ENCODE results near the gene ELAVL4.

ELAVL4 gene

DNA sequence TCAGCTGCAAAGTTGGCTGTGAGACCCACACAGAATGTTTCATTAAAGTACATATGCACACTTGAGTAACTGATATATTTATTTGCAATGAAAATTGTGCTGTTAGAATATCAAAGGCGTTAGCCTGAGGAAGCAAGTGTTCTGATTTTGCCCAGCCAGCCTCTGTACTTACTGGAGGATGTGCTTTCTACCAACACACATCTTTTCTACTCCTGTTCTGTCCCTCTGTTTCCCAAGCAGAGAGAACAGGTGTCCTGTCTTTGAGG lies 31.4 kb downstream of the ELAVL4 start:
- H3K4me2 ChIP-seq (ENCODE audit: low read length): no peak overlapping the region
- no peaks in the 10 kb centered on the region for H3K36me3 ChIP-seq (ENCODE audit: control insufficient read depth in 1 of 2, insufficient read depth in 2 of 2, low read length in 2 of 2)
- no peak overlapping the region for H2BK120ac ChIP-seq (ENCODE audit: insufficient read depth, low read length, poor library complexity)
- no peaks in the 10 kb centered on the region for H3K4me1 ChIP-seq (ENCODE audit: control insufficient read depth in 1 of 2, insufficient read depth in 2 of 2, low read length in 2 of 2)
- no peak overlapping the region for H4K8ac ChIP-seq (ENCODE audit: low read depth, low read length)
- H3K79me1 ChIP-seq (ENCODE audit: low read length): no peaks in the 10 kb centered on the region
- H2BK12ac ChIP-seq (ENCODE audit: low read length): no peak overlapping the region
- no peak overlapping the region for H3K9ac ChIP-seq (ENCODE audit: low read length)
- H3K4me3 ChIP-seq (ENCODE audit: low read depth, low read length): no peak overlapping the region
- H2AK5ac ChIP-seq (ENCODE audit: low read length): no peak overlapping the region
- no peaks in the 10 kb centered on the region for H3K79me2 ChIP-seq (ENCODE audit: control insufficient read depth, insufficient read depth, low read length, poor library complexity)
- no peak overlapping the region for H4K91ac ChIP-seq (ENCODE audit: low read depth, low read length)
- no peak overlapping the region for H3K23ac ChIP-seq (ENCODE audit: low read length)
- H3K9me3 ChIP-seq (ENCODE audit: insufficient read depth, low read depth, low read length): no peaks in the 10 kb centered on the region
- DNase-seq: no peak
- H3K4ac ChIP-seq (ENCODE audit: low read depth, low read length): no peak overlapping the region
- no peak overlapping the region for H3K27ac ChIP-seq (ENCODE audit: low read depth, low read length)
- H3K18ac ChIP-seq (ENCODE audit: low read length): no peak overlapping the region
- WGBS (ENCODE audit: extremely low coverage, insufficient coverage, insufficient read length): no CpG with 5 or more reads among the region's 1 CpG
- no peaks in the 10 kb centered on the region for H3K27me3 ChIP-seq (ENCODE audit: insufficient read depth, low read length)
- H2AFZ ChIP-seq (ENCODE audit: insufficient read depth, low read length, poor library complexity): no peak overlapping the region
- no peak overlapping the region for H3K14ac ChIP-seq (ENCODE audit: low read length)
- no peak overlapping the region for H4K12ac ChIP-seq (ENCODE audit: low read depth, low read length)
- no peak overlapping the region for H2BK5ac ChIP-seq (ENCODE audit: low read depth, low read length, poor library complexity)

GRCh38 chr1:50147191-50147850 lies 38.6 kb downstream of the ELAVL4 start:
- Histone ChIP-seq H3K79me2 (ENCODE audit: control insufficient read depth, insufficient read depth, low read length, poor library complexity) (no peaks in the 10 kb centered on the region), H3K14ac (ENCODE audit: low read length) (no peak overlapping the region), H2BK120ac (ENCODE audit: insufficient read depth, low read length, poor library complexity) (no peak overlapping the region), H3K23ac (ENCODE audit: low read length) (no peak overlapping the region), H3K36me3 (ENCODE audit: control insufficient read depth in 1 of 2, insufficient read depth in 2 of 2, low read length in 2 of 2) (no peaks in the 10 kb centered on the region), H3K18ac (ENCODE audit: low read length) (no peak overlapping the region), H3K4me2 (ENCODE audit: low read length) (no peak overlapping the region), H4K91ac (ENCODE audit: low read depth, low read length) (no peak overlapping the region), H2AK5ac (ENCODE audit: low read length) (no peak overlapping the region), H2BK5ac (ENCODE audit: low read depth, low read length, poor library complexity) (no peak overlapping the region), H3K27ac (ENCODE audit: low read depth, low read length) (no peak overlapping the region), H4K8ac (ENCODE audit: low read depth, low read length) (no peak overlapping the region), H3K4me1 (ENCODE audit: control insufficient read depth in 1 of 2, insufficient read depth in 2 of 2, low read length in 2 of 2) (no peaks in the 10 kb centered on the region), H3K9me3 (ENCODE audit: insufficient read depth, low read depth, low read length) (no peaks in the 10 kb centered on the region), H3K79me1 (ENCODE audit: low read length) (no peaks in the 10 kb centered on the region), H2BK12ac (ENCODE audit: low read length) (no peak overlapping the region), H2AFZ (ENCODE audit: insufficient read depth, low read length, poor library complexity) (no peak overlapping the region), H4K12ac (ENCODE audit: low read depth, low read length) (no peak overlapping the region), H3K4me3 (ENCODE audit: low read depth, low read length) (no peak overlapping the region), H3K27me3 (ENCODE audit: insufficient read depth, low read length) (no peaks in the 10 kb centered on the region), H3K9ac (ENCODE audit: low read length) (no peak overlapping the region), H3K4ac (ENCODE audit: low read depth, low read length) (no peak overlapping the region)
- no CpG with 5 or more reads among the region's 4 CpGs for WGBS (ENCODE audit: extremely low coverage, insufficient coverage, insufficient read length)
- no peak for DNase-seq

DNA sequence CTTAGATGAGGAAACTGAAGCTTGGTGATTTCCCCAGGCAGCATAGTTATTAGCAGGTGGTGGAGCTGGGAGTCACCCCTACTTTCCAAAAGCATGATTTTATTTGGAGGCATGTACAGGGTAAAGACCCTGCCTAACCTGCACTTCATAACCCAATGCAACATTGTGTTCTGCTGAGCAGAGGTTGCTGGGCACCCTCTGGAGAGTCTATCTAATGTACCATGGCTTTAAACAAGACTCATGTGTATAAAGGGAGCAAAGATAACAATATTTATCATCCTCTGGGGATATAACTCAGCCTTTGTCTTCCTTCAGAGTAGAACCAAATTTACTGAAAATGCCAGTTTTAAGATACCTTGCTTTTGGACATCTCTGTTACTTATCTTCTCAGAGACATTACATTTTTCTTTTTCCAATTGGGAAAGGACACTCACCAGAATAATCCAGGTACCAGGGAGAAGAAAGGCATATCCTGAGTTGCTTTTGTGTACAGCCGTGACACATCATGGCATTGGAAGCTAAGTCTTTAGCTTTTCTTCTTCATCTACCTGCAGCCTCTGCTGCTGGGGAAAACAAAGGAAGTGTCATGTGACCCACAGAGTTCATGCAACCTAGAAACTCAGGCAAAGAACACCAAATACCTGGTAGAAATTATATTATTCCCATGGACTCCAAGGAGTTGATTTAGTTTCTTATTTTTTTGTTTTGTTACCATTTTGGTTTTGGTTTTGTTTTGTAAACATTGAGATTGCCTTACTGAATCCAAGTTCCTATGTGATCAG lies 39.6 kb downstream of the ELAVL4 start:
- no peaks in the 10 kb centered on the region for H3K4me1 ChIP-seq (ENCODE audit: control insufficient read depth in 1 of 2, insufficient read depth in 2 of 2, low read length in 2 of 2)
- H4K91ac ChIP-seq (ENCODE audit: low read depth, low read length): no peak overlapping the region
- H3K9ac ChIP-seq (ENCODE audit: low read length): no peak overlapping the region
- H3K18ac ChIP-seq (ENCODE audit: low read length): no peak overlapping the region
- H3K14ac ChIP-seq (ENCODE audit: low read length): no peak overlapping the region
- H3K4ac ChIP-seq (ENCODE audit: low read depth, low read length): no peak overlapping the region
- no peak overlapping the region for H3K4me2 ChIP-seq (ENCODE audit: low read length)
- no peak overlapping the region for H3K27ac ChIP-seq (ENCODE audit: low read depth, low read length)
- no peaks in the 10 kb centered on the region for H3K79me1 ChIP-seq (ENCODE audit: low read length)
- no peak overlapping the region for H4K12ac ChIP-seq (ENCODE audit: low read depth, low read length)
- no peak overlapping the region for H2BK12ac ChIP-seq (ENCODE audit: low read length)
- no peak overlapping the region for H3K23ac ChIP-seq (ENCODE audit: low read length)
- no peaks in the 10 kb centered on the region for H3K79me2 ChIP-seq (ENCODE audit: control insufficient read depth, insufficient read depth, low read length, poor library complexity)
- WGBS (ENCODE audit: extremely low coverage, insufficient coverage, insufficient read length): no CpG with 5 or more reads among the region's 1 CpG
- no peaks in the 10 kb centered on the region for H3K27me3 ChIP-seq (ENCODE audit: insufficient read depth, low read length)
- no peak overlapping the region for H2AK5ac ChIP-seq (ENCODE audit: low read length)
- H3K9me3 ChIP-seq (ENCODE audit: insufficient read depth, low read depth, low read length): no peaks in the 10 kb centered on the region
- no peak overlapping the region for H4K8ac ChIP-seq (ENCODE audit: low read depth, low read length)
- H2BK120ac ChIP-seq (ENCODE audit: insufficient read depth, low read length, poor library complexity): no peak overlapping the region
- no peak overlapping the region for H2BK5ac ChIP-seq (ENCODE audit: low read depth, low read length, poor library complexity)
- no peaks in the 10 kb centered on the region for H3K36me3 ChIP-seq (ENCODE audit: control insufficient read depth in 1 of 2, insufficient read depth in 2 of 2, low read length in 2 of 2)
- peak; percentile 5 to 28 for DNase-seq
- no peak overlapping the region for H2AFZ ChIP-seq (ENCODE audit: insufficient read depth, low read length, poor library complexity)
- H3K4me3 ChIP-seq (ENCODE audit: low read depth, low read length): no peak overlapping the region

GRCh38 chr1:50152236-50152635 lies 43.5 kb downstream of the ELAVL4 start:
- Histone ChIP-seq H4K12ac (ENCODE audit: low read depth, low read length) (no peak overlapping the region), H3K9me3 (ENCODE audit: insufficient read depth, low read depth, low read length) (no peaks in the 10 kb centered on the region), H3K4ac (ENCODE audit: low read depth, low read length) (no peak overlapping the region), H3K4me1 (ENCODE audit: control insufficient read depth in 1 of 2, insufficient read depth in 2 of 2, low read length in 2 of 2) (no peaks in the 10 kb centered on the region), H4K8ac (ENCODE audit: low read depth, low read length) (no peak overlapping the region), H3K23ac (ENCODE audit: low read length) (no peak overlapping the region), H2AK5ac (ENCODE audit: low read length) (no peak overlapping the region), H2AFZ (ENCODE audit: insufficient read depth, low read length, poor library complexity) (no peak overlapping the region), H3K9ac (ENCODE audit: low read length) (no peak overlapping the region), H2BK120ac (ENCODE audit: insufficient read depth, low read length, poor library complexity) (no peak overlapping the region), H4K91ac (ENCODE audit: low read depth, low read length) (no peak overlapping the region), H2BK12ac (ENCODE audit: low read length) (no peak overlapping the region), H3K27ac (ENCODE audit: low read depth, low read length) (no peak overlapping the region), H3K27me3 (ENCODE audit: insufficient read depth, low read length) (no peaks in the 10 kb centered on the region), H3K14ac (ENCODE audit: low read length) (no peak overlapping the region), H3K36me3 (ENCODE audit: control insufficient read depth in 1 of 2, insufficient read depth in 2 of 2, low read length in 2 of 2) (no peaks in the 10 kb centered on the region), H3K18ac (ENCODE audit: low read length) (no peak overlapping the region), H3K79me1 (ENCODE audit: low read length) (no peaks in the 10 kb centered on the region), H3K4me2 (ENCODE audit: low read length) (no peak overlapping the region), H3K4me3 (ENCODE audit: low read depth, low read length) (no peak overlapping the region), H2BK5ac (ENCODE audit: low read depth, low read length, poor library complexity) (no peak overlapping the region), H3K79me2 (ENCODE audit: control insufficient read depth, insufficient read depth, low read length, poor library complexity) (no peaks in the 10 kb centered on the region)
- WGBS (ENCODE audit: extremely low coverage, insufficient coverage, insufficient read length): no CpG with 5 or more reads among the region's 3 CpGs
- no peak for DNase-seq

All from trophoblast cell (in vitro differentiated cells and primary cell).